ENCODE data around the gene RTP3.

DNA sequence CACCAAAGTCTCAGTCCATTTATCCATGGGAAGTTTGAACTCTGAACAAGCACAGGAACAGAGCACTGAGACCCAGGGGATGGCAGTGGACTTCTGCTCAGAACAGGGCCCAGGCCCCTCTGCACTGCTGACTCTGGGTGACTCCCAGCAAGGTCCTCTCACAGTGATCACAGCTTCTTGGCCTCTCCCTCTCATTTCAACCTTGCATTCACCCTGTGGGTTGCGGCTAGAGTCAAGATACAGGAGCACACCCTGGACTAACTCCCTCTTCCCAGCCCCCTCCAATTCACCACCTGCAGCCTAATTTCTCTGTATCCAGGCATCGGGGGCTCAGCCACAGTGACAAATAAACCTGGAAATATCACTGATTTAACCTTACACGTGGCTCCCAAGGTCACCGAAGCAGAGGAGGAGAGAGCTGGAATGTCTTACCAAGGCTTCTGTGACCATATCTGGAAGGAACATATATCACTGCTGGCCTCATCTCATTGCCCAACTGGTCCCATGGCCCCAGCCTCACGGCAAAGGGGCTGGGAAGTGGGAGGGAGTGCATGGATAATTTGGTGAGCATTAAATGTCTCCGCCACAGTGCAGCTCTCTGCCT is 1.2 kb downstream of the RTP3 start:
- TF ChIP-seq CTCF (IDR thresholded peaks at IDR 0.05) = no peak
- TF ChIP-seq EZH2 (IDR thresholded peaks at IDR 0.05; ENCODE audit: borderline replicate concordance, insufficient read depth, low read depth, low read length, poor library complexity, severe bottlenecking) = no peak

Measured in B cell (primary cell).